ENCODE results near the gene COMMD4.

Gene COMMD4

GRCh38 chr15:75356517-75356916 lies 20.7 kb downstream of the COMMD4 start:
- DNase-seq (ENCODE audit: low spot score), result no peak

- no peak for DNase-seq (ENCODE audit: low spot score)
Measured at GRCh38 chr15:75357976-75358673, 22.3 kb downstream of the COMMD4 start.

GRCh38 chr15:75358771-75359536 lies 23.1 kb downstream of the COMMD4 start:
- no peak for DNase-seq (ENCODE audit: low spot score)

GRCh38 chr15:75359537-75360250 lies 23.8 kb downstream of the COMMD4 start:
- DNase-seq (ENCODE audit: low spot score), result no peak

GRCh38 chr15:75360391-75360790 lies 24.5 kb downstream of the COMMD4 start:
- DNase-seq (ENCODE audit: low spot score), result no peak

GRCh38 chr15:75360856-75361255 lies 25.0 kb downstream of the COMMD4 start:
- no peak for DNase-seq (ENCODE audit: low spot score)

- no peak for DNase-seq (ENCODE audit: low spot score)
Measured at GRCh38 chr15:75361361-75361988, 25.6 kb downstream of the COMMD4 start.

- DNase-seq (ENCODE audit: low spot score), result no peak
Measured at GRCh38 chr15:75361989-75362641, 26.3 kb downstream of the COMMD4 start.

GRCh38 chr15:75362642-75363249 lies 26.9 kb downstream of the COMMD4 start:
- no peak for DNase-seq (ENCODE audit: low spot score)

- no peak for DNase-seq (ENCODE audit: low spot score)
Measured at GRCh38 chr15:75363786-75364185, 27.9 kb downstream of the COMMD4 start.

GRCh38 chr15:75364881-75365280 lies 29.0 kb downstream of the COMMD4 start:
- no peak for DNase-seq (ENCODE audit: low spot score)

GRCh38 chr15:75366163-75366562 lies 30.3 kb downstream of the COMMD4 start:
- DNase-seq (ENCODE audit: low spot score), result no peak

- DNase-seq (ENCODE audit: low spot score), result peak; percentile 30
Measured at GRCh38 chr15:75367006-75367405, 31.1 kb downstream of the COMMD4 start.

- no peak for DNase-seq (ENCODE audit: low spot score)
Measured at GRCh38 chr15:75367406-75367912, 31.6 kb downstream of the COMMD4 start.

GRCh38 chr15:75367913-75368688 lies 32.2 kb downstream of the COMMD4 start, which contains the start of gene MAN2C1:
TSS of gene MAN2C1 (minus strand) at chr15:75368607. CDS start at chr15:75368583, 24 bp downstream.
- DNase-seq (ENCODE audit: low spot score), result peak; percentile 97

- no peak for DNase-seq (ENCODE audit: low spot score)
Measured at GRCh38 chr15:75368689-75369239, 32.9 kb downstream of the COMMD4 start.

- no peak for DNase-seq (ENCODE audit: low spot score)
Measured at GRCh38 chr15:75369897-75370581, 34.2 kb downstream of the COMMD4 start.

GRCh38 chr15:75371486-75371885 lies 35.6 kb downstream of the COMMD4 start:
- DNase-seq (ENCODE audit: low spot score), result no peak
